HUDEP-2 (cell line): Measurements from ENCODE around the gene SLC7A6.

Source experiments
- DNase-seq, 76 experiments: peaks; one replicate each; lab custom pipeline; 2025; ENCODE audit not compliant: unreplicated experiment in 76 of 76; lab: John Stamatoyannopoulos, UW

SLC7A6 gene

DNA sequence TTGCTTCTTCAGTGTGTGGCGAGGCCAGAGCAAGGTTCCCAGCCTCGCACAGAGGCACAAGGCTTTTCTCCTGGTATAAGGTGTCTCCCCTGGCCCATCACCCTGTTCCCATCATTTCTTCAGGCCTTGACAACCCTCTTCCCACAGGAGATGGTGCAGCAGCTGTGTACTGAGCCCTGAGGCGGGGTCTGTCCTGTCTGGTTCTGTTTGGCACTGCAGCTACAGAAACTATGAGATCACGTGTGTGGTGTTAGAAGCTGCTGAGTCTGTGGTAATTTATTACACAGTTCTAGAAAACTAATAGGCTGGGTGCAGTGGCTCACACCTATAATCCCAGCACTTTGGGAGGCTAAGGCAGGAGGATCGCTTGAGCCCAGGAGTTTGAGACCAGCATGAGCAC, 11.9 kb upstream of the SLC7A6 start:
- DNase-seq: no peak

- DNase-seq: no peak
Measured at GRCh38 chr16:68253721-68254120, 10.6 kb upstream of the SLC7A6 start.

DNA sequence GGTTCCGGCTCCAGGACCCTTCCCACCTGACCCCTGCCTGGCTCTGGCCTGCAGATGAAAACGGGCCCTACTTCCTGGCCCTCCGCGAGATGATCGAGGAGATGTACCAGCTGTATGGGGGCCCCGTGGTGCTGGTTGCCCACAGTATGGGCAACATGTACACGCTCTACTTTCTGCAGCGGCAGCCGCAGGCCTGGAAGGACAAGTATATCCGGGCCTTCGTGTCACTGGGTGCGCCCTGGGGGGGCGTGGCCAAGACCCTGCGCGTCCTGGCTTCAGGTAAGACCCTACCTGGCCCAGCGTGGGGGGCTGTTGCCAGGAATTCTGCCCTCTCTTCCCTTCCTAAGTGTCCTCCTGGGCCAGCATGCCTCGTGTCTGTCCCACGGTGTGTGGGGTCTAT, 8.6 kb upstream of the SLC7A6 start:
- no peak for DNase-seq

DNA sequence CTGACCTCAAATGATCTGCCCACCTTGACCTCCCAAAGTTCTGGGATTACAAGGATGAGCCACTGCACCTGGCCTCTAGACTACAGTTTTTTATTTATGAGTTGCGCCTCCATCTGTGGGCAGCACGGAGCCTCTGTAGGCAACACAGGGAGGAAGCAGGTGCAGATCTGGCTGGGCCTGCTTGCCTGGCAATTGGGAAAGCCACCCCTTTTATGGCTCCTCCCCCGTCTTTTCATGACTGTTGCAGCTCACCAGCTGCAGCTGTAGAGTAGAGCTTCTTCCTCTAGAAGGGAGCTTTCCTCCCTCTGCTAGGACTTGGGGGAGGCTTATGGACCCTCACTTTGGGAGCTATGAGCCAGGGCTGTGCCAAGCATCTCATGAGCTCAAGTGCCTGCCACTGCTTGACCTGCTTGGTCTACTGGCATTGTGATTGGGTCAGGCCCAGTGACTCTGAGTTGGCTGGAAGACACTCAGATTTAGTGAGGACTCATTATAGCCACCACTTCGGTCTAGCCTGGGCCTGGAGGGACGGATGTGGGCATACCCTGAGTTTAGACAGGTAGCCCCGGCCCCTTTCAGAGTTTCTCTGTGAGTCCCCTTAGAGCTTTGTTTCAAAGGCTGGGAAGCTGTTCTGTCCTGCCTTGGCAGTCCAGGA, 6.9 kb upstream of the SLC7A6 start:
- DNase-seq: no peak

GRCh38 chr16:68257906-68258800, 6.2 kb upstream of the SLC7A6 start:
- no peak for DNase-seq

GRCh38 chr16:68259007-68259825, 5.1 kb upstream of the SLC7A6 start:
- DNase-seq: no peak

- no peak for DNase-seq
Measured at GRCh38 chr16:68263559-68264127, 683 bp upstream of the SLC7A6 start.

GRCh38 chr16:68265078-68265920, 973 bp downstream of the SLC7A6 start:
- peak in 67 of 76 experiments; percentile 8 to 74 (median 42) for DNase-seq

DNA sequence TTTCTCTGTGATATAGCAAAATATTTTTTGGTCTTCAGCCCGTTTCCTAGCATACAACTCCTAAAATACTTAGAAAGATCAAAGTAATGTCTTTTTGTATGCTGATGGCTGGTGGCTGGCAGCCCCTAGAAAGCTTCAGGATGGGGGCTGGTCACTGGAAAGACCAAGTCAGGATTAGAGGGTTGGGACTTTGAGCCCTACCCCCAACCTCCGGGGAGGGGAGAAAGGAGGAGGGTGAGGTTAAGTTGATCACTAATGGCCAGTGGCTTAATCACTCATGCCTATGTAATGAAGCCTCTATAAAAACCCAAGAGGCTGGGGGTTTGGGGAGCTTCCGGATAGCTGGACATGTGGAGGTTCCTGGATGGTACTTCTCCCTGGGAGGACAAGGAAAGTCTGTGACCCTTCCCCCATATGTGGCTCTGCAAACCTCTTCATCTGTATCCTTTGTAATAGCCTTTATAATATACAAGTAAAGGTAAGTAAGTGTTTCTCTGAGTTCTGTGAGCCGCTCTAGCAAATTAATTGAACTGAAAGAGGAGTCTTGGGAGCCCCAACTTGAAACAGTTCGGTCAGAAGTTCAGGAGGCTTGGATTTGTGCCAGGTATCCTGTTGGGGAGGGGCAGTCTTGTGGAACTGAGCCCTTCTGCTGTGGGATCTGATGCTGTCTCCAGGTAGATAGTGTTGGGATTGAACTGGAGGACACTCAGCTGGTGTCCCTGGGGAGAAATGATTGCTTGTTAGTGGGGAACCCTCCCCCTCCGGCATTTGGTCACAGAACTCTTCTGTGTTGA, 3.5 kb downstream of the SLC7A6 start:
- no peak for DNase-seq

- no peak for DNase-seq
Measured at GRCh38 chr16:68269793-68270192, 5.5 kb downstream of the SLC7A6 start.

DNA sequence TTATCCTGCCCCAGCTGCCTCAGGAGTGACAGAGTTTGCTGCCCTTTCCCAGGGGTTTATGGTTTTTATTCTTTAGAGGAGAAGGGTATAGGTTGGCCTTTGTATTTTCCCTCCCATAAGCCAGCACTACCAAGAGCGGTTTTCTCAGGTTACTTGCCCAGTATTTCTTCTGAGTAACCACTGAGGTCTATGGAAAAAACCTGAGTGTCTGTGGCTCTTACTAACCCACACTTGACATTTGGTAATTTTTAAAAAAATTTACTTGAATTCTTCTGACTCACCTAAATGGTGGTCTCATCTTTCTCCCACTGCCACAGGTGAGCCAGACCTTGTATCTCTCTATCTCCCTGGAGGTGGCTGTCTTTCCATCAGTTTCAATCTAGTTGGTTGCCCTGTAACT, 6.0 kb downstream of the SLC7A6 start:
- no peak for DNase-seq

DNA sequence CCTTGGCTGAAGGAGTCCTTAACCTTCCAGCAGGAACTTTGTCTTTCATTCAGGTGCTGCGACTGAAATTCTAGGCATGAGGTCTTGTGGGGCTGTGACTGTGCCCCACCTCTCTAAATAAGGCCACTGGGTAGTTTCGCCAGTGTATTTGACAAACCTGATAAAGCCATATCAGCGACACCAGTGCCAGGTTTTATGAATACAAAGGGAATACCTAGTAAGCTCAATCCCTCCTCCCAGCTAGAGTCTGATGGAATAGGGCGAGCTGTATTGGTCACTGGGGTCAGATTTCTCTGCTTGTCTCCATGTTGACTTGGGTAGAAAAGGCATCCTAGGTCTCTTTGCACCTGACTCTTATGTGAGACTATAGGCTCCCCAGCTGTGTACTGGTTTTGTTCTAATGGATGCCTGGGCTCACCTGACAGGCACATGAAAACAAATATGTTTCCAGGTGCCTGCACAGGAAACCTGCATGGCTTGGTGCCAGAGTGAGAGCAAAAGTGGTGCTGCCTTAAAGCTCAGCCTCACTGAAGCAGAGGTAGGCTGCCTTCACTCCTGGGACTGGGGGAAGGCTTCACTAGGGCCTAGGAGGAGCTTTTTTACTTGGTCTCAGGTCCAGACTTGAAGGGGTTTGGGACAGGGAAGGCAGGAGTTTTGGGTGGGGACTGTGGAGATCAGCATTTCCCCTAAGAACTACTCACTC, 8.3 kb downstream of the SLC7A6 start:
- DNase-seq: peak in 3 of 76 experiments; percentile 6 to 19 (median 8)

DNA sequence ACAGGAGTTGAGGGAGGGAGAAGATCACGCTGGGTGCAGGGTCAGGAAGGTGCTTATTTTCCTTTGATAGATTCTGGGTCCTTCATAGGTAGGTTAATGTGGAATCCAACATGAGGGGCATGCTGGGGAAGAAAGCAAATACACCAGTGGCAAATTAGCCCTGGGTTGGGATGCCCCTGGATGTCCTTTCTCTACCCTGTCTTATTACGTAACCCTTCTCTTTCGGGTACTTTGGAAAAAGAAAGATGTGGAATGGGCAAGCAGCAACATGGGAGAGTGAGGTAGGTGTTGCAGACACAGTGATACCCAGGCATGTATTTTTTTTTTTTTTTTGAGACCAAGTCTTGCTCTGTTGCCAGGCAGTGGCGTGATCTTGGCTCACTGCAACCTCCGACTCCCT, 9.1 kb downstream of the SLC7A6 start:
- DNase-seq: no peak

DNA sequence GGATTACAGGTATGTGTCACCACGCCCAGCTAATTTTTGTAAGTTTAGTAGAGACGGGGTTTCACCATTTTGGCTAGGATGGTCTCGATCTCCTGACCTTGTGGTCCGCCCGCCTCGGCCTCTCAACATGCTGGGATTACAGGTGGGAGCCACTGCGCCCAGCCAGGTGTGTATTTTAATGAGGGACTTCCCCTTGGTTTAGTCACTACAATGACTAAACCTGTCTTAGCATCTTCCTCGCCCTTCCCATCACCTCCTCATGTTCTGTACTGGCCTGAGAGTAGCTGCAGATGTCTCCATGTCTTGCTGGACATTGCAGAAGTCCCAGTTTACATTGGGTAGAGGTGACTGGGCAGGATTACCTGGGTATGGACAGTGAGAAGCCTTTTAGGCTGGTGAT, 9.6 kb downstream of the SLC7A6 start:
- no peak for DNase-seq

- no peak for DNase-seq
Measured at GRCh38 chr16:68274441-68274840, 10.1 kb downstream of the SLC7A6 start.

DNA sequence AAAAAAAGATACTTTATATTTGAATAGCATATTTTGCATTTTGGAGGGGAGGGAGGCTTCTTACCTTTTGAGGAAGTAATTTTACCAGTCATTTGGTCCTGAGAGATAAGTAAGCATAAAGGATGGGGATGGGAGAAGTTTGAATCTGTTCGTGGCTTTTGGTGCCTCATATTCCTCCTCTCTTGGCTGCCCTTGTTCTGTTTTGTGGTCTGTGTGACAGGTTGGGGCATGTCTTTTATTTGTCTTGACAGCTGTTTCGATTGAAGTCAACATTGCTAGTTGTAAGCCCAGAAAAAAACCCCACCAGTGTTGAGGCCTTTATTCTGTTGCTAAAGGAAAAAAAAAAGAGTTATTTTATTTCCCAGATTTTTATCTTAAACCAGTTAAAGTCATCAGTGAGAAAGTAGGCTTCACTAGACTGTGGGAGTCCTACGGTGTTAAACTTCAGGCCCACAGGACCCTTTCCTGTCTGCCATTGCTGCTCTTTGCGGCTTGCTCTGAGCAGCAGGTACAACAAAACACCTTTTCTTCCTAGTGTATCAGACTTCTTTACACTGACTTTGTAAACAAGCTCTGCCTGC, 11.4 kb downstream of the SLC7A6 start:
- DNase-seq: no peak

- no peak for DNase-seq
Measured at GRCh38 chr16:68276223-68276622, 11.9 kb downstream of the SLC7A6 start.
